HG02642 (cell line): Measurements from ENCODE around the gene FAM110A.
A peak's percentile ranks its signal among the peaks of the same experiment; 100 is the strongest.
"Not testable (repeated sequence)": the region's sequence is repeated elsewhere in the genome, so short reads cannot be mapped to it uniquely, and the experiment has no call there.

Experiments used
- ATAC-seq: cut with Tn5 transposase; IDR thresholded peaks from one replicate; pipeline ENCODE4 v1.9.1; 2021; ENCODE audit warnings: mild to moderate bottlenecking; ENCODE audit not compliant: unreplicated experiment, poor library complexity

Gene FAM110A

GRCh38 chr20:833450-834150 lies at the start of gene FAM110A:
TSS of gene FAM110A (plus strand) at chr20:833715. CDS start at chr20:844805, 11,090 bp downstream.
- peak; percentile 97 for ATAC-seq

GRCh38 chr20:787825-788224 lies 45.7 kb upstream of the FAM110A start:
- no peak for ATAC-seq

GRCh38 chr20:791056-791455 lies 42.5 kb upstream of the FAM110A start:
- no peak for ATAC-seq

GRCh38 chr20:792248-792647 lies 41.3 kb upstream of the FAM110A start:
- ATAC-seq, result no peak

GRCh38 chr20:796921-797320 lies 36.6 kb upstream of the FAM110A start:
- ATAC-seq, result no peak

- not testable (repeated sequence) for ATAC-seq
These were observed 34.8 kb upstream of the FAM110A start for GRCh38 chr20:798746-799145.

GRCh38 chr20:800026-800425 lies 33.5 kb upstream of the FAM110A start:
- ATAC-seq, result not testable (repeated sequence)

GRCh38 chr20:801678-802077 lies 31.8 kb upstream of the FAM110A start:
- no peak for ATAC-seq

GRCh38 chr20:805713-806112 lies 27.8 kb upstream of the FAM110A start:
- no peak for ATAC-seq

GRCh38 chr20:811776-812434 lies 21.6 kb upstream of the FAM110A start:
- ATAC-seq, result not testable (repeated sequence)

GRCh38 chr20:812435-812814 lies 21.1 kb upstream of the FAM110A start:
- not testable (repeated sequence) for ATAC-seq

GRCh38 chr20:813390-813789 lies 20.1 kb upstream of the FAM110A start:
- ATAC-seq, result no peak

GRCh38 chr20:815226-815625 lies 18.3 kb upstream of the FAM110A start:
- no peak for ATAC-seq

- no peak for ATAC-seq
These were observed 17.5 kb upstream of the FAM110A start for GRCh38 chr20:815914-816606.

GRCh38 chr20:818001-818664 lies 15.4 kb upstream of the FAM110A start:
- no peak for ATAC-seq

- ATAC-seq, result no peak
These were observed 13.7 kb upstream of the FAM110A start for GRCh38 chr20:819680-820322.

GRCh38 chr20:820323-820953 lies 13.1 kb upstream of the FAM110A start:
- no peak for ATAC-seq

GRCh38 chr20:821046-821730 lies 12.3 kb upstream of the FAM110A start:
- no peak for ATAC-seq

- ATAC-seq, result no peak
These were observed 11.8 kb upstream of the FAM110A start for GRCh38 chr20:821731-822065.
